Measurements from ENCODE around the gene CDC25B.

Gene CDC25B

GRCh38 chr20:3813848-3814581 lies 17.9 kb downstream of the CDC25B start:
- DNase-seq (ENCODE audit: low read depth) = no peak
- H3K4me3 ChIP-seq (ENCODE audit: low read length) = no peak overlapping the region
- TF ChIP-seq, protein P1, sequence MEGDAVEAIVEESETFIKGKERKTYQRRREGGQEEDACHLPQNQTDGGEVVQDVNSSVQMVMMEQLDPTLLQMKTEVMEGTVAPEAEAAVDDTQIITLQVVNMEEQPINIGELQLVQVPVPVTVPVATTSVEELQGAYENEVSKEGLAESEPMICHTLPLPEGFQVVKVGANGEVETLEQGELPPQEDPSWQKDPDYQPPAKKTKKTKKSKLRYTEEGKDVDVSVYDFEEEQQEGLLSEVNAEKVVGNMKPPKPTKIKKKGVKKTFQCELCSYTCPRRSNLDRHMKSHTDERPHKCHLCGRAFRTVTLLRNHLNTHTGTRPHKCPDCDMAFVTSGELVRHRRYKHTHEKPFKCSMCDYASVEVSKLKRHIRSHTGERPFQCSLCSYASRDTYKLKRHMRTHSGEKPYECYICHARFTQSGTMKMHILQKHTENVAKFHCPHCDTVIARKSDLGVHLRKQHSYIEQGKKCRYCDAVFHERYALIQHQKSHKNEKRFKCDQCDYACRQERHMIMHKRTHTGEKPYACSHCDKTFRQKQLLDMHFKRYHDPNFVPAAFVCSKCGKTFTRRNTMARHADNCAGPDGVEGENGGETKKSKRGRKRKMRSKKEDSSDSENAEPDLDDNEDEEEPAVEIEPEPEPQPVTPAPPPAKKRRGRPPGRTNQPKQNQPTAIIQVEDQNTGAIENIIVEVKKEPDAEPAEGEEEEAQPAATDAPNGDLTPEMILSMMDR (IDR thresholded peaks at IDR 0.05; ENCODE audit: insufficient read depth, low read depth, low read length, missing control alignments) = no peak

- DNase-seq (ENCODE audit: low read depth) = no peak
- H3K4me3 ChIP-seq (ENCODE audit: low read length) = no peak overlapping the region
- TF ChIP-seq, protein P1 (IDR thresholded peaks at IDR 0.05; ENCODE audit: insufficient read depth, low read depth, low read length, missing control alignments) = no peak
Observed at GRCh38 chr20:3814928-3815495, 18.9 kb downstream of the CDC25B start.

GRCh38 chr20:3815703-3816315 lies 19.7 kb downstream of the CDC25B start:
- H3K4me3 ChIP-seq (ENCODE audit: low read length) = no peak overlapping the region
- TF ChIP-seq, protein P1 (IDR thresholded peaks at IDR 0.05; ENCODE audit: insufficient read depth, low read depth, low read length, missing control alignments) = no peak
- DNase-seq (ENCODE audit: low read depth) = no peak

DNA sequence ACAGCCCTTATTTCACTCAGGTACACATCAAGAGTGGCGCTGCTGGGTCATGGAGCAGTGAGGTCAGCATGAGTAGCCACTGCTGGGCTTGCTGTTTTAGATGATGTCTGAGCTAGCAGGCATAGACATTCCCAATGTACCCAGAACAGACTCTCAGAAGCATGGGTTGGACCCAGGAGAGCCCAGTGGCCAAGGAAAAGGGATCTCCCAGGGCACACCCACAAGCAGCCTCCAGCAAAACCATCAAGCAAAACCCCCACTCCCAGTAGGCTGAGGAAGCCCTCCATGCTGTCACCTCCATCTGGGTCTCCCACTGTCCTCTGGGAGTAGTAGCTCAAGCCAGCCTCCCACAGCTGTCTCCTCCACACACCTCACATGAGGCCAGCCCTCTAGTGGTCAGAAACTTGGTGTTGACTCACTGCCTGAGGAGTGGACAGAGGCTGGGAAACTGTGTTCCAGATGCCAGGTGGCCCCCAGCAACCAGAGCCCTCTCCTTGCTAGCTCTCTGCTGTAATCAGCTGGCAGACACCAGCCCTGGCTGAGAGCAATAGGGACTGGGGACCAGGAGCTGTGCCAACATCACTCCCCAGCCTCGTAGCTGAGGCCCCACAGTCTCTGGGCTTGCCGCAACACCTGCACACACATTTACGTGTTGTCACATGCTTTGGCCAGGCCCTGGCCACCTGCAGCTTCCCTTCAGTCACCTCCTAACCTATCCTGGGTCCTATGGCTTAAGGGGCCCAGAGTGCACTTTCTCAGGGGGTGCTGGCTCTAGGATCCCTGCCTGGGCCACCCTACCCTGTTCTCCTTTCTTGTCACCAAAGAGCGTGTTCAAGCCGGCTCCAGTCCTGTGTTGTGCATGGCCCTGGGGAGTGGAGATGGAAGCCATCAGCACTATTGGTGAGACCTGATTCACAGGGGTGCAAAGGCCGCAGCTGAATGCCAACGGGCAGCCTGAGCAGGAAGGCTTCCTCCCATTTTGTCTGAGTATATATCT lies 22.3 kb downstream of the CDC25B start:
- TF ChIP-seq, protein P1 (IDR thresholded peaks at IDR 0.05; ENCODE audit: insufficient read depth, low read depth, low read length, missing control alignments) = peak; percentile 75
- no peak overlapping the region for H3K4me3 ChIP-seq (ENCODE audit: low read length)
- peak; percentile 77 for DNase-seq (ENCODE audit: low read depth)

DNA sequence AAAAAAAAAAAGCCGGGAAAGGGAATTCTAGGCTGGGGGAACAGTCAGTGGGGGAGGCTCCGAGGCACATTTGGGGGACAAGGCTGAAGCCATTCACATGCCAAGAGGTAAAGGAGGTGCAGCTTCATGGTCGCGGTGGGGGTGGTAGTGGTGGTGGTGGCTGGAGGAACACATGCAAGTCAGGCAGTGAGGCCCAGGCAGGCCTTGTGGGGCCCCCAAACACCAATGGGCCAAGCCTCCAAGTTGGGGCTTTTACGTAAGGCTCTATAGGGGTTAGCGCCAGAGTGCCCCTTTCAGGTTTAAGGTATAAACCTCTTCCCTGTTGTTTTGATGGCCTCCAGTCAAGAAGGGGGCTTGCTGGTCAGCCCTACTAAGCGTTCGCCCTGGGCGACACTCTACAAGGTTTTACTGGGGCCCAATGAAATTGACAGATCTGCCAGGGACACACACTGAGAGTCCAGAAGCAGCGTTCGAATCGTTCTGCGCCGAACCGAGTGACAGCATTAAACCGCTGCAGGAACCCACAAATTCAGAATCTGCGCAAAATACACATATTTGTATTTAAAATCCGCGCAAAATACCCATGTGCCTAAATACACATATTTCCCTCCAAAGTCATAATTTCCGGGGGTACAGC lies 23.4 kb downstream of the CDC25B start:
- peak overlapping the region; percentile 84 for H3K4me3 ChIP-seq (ENCODE audit: low read length)

More for the DNA sequence above, 23.4 kb downstream of the CDC25B start:
- TF ChIP-seq, protein P1 (IDR thresholded peaks at IDR 0.05; ENCODE audit: insufficient read depth, low read depth, low read length, missing control alignments) = no peak
- DNase-seq (ENCODE audit: low read depth) = no peak
